ENCODE data around the gene FFAR4. TPM values are rescaled to one million over a fixed set of nuclear protein-coding genes. Genes with fewer than 3 reads are reported as not detected.

The FFAR4 gene
- total and polyA plus RNA-seq, 2 of the 4 experiments (the other 2 are of a cell fraction) = not detected

GRCh38 chr10:93593254-93593653 is 26.8 kb downstream of the FFAR4 start:
- no CpG with 5 or more reads among the region's 4 CpGs for WGBS, 2 experiments (ENCODE audit: extremely low coverage in 2 of 2, insufficient read length in 1 of 2)
- no peak overlapping the region for H3K18ac ChIP-seq (ENCODE audit: low read depth, low read length)
- POLR2A ChIA-PET (ENCODE audit: unreplicated experiment) = no interaction called here
- H4K8ac ChIP-seq (ENCODE audit: low read depth in 2 of 2, low read length in 2 of 2) = no peak overlapping the region
- H3K79me1 ChIP-seq (ENCODE audit: low read depth in 1 of 2, low read length in 2 of 2) = no peaks in the 10 kb centered on the region
- no peak overlapping the region for H3K4me2 ChIP-seq (ENCODE audit: low read depth, low read length)
- no peak overlapping the region for H3K4me3 ChIP-seq (ENCODE audit: insufficient read depth, low read depth, low read length)
- no peak overlapping the region for H2AK5ac ChIP-seq (ENCODE audit: low read depth, low read length)
- H4K5ac ChIP-seq (ENCODE audit: low read depth, low read length) = no peak overlapping the region
- intact Hi-C loops (cut with micrococcal nuclease) = no loop called here
- no peak overlapping the region for H3K4ac ChIP-seq (ENCODE audit: low read depth, low read length)
- no peak overlapping the region for H2AK9ac ChIP-seq (replicated peaks; ENCODE audit: low read depth, low read length, poor library complexity)
- no peak for ATAC-seq (ENCODE audit: low read depth)
- no peaks in the 10 kb centered on the region for H3K9me3 ChIP-seq (ENCODE audit: control insufficient read depth, insufficient read depth, low read length)
- TF ChIP-seq CHD1 (IDR thresholded peaks at IDR 0.05; ENCODE audit: low read depth, low read length) (no peak), NFE2L2 (IDR thresholded peaks at IDR 0.05; ENCODE audit: low read depth, low read length) (no peak), RFX5 (IDR thresholded peaks at IDR 0.05; ENCODE audit: low read depth, low read length) (no peak), SMC3 (IDR thresholded peaks at IDR 0.05; ENCODE audit: low read depth, low read length) (no peak), MAFK (IDR thresholded peaks at IDR 0.05; ENCODE audit: low read depth, low read length) (no peak), FOS (IDR thresholded peaks at IDR 0.05; ENCODE audit: low read depth, low read length) (no peak)
- TF ChIP-seq, protein P1, sequence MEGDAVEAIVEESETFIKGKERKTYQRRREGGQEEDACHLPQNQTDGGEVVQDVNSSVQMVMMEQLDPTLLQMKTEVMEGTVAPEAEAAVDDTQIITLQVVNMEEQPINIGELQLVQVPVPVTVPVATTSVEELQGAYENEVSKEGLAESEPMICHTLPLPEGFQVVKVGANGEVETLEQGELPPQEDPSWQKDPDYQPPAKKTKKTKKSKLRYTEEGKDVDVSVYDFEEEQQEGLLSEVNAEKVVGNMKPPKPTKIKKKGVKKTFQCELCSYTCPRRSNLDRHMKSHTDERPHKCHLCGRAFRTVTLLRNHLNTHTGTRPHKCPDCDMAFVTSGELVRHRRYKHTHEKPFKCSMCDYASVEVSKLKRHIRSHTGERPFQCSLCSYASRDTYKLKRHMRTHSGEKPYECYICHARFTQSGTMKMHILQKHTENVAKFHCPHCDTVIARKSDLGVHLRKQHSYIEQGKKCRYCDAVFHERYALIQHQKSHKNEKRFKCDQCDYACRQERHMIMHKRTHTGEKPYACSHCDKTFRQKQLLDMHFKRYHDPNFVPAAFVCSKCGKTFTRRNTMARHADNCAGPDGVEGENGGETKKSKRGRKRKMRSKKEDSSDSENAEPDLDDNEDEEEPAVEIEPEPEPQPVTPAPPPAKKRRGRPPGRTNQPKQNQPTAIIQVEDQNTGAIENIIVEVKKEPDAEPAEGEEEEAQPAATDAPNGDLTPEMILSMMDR (conservative IDR thresholded peaks at IDR 0.05; ENCODE audit: low read depth, low read length) = no peak
- no peak overlapping the region for H3K9ac ChIP-seq (ENCODE audit: low read depth, low read length)
- H2BK15ac ChIP-seq (ENCODE audit: low read depth, low read length) = no peak overlapping the region
- dilution Hi-C loops (cut with HindIII; ENCODE audit: low sequenced_read_pairs, unreplicated experiment) = no loop called here
- peaks cover 30% of the 10 kb centered on the region for H3K27me3 ChIP-seq (ENCODE audit: control insufficient read depth, insufficient read depth, low read length)
- H3K9me1 ChIP-seq (ENCODE audit: insufficient read depth, low read length) = no peaks in the 10 kb centered on the region
- no peak for DNase-seq
- H3K23ac ChIP-seq (ENCODE audit: low read depth, low read length) = no peak overlapping the region
- BruUV-seq (replicated peaks) = no TSS peak
- in situ Hi-C loops (cut with MboI; ENCODE audit: low sequenced_read_pairs) = no loop called here
- CTCF ChIA-PET = no interaction called here
- H4K91ac ChIP-seq (ENCODE audit: insufficient read depth, low read depth, low read length) = no peak overlapping the region
- no peak overlapping the region for H2AFZ ChIP-seq (replicated peaks; ENCODE audit: low read length, poor library complexity)
- no peak overlapping the region for H3K27ac ChIP-seq (ENCODE audit: insufficient read depth, low read length)
- H3K4me1 ChIP-seq (ENCODE audit: control insufficient read depth, insufficient read depth, low read length) = no peaks in the 10 kb centered on the region
- no peak overlapping the region for H2BK20ac ChIP-seq (ENCODE audit: low read depth, low read length)
- no peak overlapping the region for H2BK5ac ChIP-seq (ENCODE audit: low read depth, low read length, poor library complexity, severe bottlenecking)
- no peaks in the 10 kb centered on the region for H4K20me1 ChIP-seq (ENCODE audit: insufficient read depth, low read length)
- no peak overlapping the region for H2BK120ac ChIP-seq (ENCODE audit: low read depth, low read length)
- no peak overlapping the region for H3K56ac ChIP-seq (ENCODE audit: extremely low read depth, insufficient read depth, low read length)
- no peak overlapping the region for H3K14ac ChIP-seq (replicated peaks; ENCODE audit: low read depth, low read length)
- no peaks in the 10 kb centered on the region for H3K36me3 ChIP-seq (ENCODE audit: control insufficient read depth, insufficient read depth, low read length)
